ENCODE measurements around the gene STARD9.
A peak's percentile ranks its signal among the peaks of the same experiment; 100 is the strongest.

The STARD9 gene

GRCh38 chr15:42693496-42693895 is 118.1 kb downstream of the STARD9 start:
- no peak for DNase-seq (ENCODE audit: low read depth in 2 of 3, low spot score in 1 of 3)

GRCh38 chr15:42693942-42694341 is 118.5 kb downstream of the STARD9 start:
- no peak for DNase-seq (ENCODE audit: low read depth in 2 of 3, low spot score in 1 of 3)

GRCh38 chr15:42694398-42694797 is 119.0 kb downstream of the STARD9 start:
- DNase-seq (ENCODE audit: low read depth in 2 of 3, low spot score in 1 of 3), result no peak

DNA sequence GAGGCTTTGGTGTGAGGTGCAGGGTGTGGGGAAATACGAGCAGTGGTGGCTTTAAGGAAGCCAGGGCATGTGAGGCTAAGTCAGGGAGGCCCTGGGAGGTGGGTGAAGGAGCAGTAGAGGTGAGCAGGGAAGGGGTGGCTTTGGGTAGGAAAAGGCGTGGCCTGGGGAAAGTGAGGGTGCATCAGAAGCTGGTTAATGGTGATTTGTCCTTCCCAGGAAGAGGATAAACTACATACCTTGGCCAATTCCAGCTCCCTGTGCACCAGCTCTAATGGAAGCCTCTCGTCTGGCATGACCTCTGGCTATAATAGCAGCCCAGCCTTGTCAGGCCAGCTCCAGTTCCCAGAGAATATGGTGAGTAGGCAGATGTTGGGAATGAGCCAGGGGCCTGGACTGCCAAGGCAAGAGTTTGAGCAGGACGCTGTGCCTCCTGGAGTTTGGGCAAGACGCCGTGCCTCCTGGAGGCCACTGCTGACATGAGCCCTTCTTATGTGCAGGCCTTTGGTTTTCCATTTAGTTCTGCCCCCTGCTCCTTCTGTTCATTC is 120.2 kb downstream of the STARD9 start:
- no peak for DNase-seq (ENCODE audit: low read depth in 2 of 3, low spot score in 1 of 3)

- no peak for DNase-seq (ENCODE audit: low read depth in 2 of 3, low spot score in 1 of 3)
Measured at GRCh38 chr15:42696626-42697025, 121.2 kb downstream of the STARD9 start.

- peak; percentile 28 to 50 (median 39) for DNase-seq (ENCODE audit: low read depth in 2 of 3, low spot score in 1 of 3)
Measured at GRCh38 chr15:42704492-42704926, 129.1 kb downstream of the STARD9 start.

- DNase-seq (ENCODE audit: low read depth in 2 of 3, low spot score in 1 of 3), result no peak
Measured at GRCh38 chr15:42705336-42705735, 129.9 kb downstream of the STARD9 start.

DNA sequence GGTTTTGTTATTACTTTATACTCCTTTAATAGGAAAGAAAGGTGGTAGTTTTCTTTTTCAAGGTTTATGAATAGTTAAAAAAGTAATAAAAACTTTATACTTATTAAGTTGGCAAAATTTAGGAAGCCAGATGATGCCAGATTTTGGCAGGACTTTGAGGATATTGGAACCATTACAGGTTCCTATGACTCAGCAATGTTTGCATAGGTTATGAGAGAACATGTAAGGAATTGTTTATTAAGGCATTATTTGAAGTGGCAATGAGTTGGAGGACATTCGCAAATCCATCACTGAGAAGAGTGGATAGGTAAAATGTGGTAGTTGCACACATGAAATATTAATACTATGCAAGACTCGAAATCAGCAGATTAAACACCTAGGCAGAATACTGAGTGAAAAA is 131.7 kb downstream of the STARD9 start:
- DNase-seq (ENCODE audit: low read depth in 2 of 3, low spot score in 1 of 3), result no peak

DNA sequence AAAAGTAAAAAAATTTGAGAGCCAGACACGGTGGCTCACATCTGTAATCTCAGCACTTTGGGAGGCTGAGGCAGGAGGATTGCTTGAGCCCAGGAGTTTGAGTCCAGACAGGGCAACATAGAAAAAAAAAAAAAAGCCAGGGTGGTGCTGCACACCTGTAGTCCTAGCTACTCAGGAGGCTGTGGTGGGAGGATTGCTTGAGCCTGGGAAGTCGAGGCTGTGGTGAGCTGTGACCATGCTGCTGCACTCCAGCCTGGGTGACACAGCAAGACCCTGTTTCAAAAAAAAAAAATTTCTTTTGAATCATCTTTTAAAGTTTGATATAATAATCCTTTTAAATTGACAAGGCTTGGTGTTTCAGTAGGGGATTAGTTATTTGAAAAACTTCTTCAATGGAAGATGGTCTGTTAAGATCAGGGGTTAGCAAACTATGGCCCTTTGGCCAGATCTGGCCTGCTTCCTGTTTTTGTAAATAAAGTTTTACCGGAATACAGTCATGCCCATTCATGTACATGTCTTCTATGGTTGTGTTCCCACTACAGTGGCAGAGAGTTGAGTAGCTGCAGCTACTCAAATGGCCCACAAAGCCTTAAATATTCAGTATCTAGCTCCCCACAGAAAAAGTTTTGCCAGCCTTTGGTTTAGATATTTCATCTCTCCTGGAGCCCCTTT is 132.6 kb downstream of the STARD9 start:
- no peak for DNase-seq (ENCODE audit: low read depth in 2 of 3, low spot score in 1 of 3)

DNA sequence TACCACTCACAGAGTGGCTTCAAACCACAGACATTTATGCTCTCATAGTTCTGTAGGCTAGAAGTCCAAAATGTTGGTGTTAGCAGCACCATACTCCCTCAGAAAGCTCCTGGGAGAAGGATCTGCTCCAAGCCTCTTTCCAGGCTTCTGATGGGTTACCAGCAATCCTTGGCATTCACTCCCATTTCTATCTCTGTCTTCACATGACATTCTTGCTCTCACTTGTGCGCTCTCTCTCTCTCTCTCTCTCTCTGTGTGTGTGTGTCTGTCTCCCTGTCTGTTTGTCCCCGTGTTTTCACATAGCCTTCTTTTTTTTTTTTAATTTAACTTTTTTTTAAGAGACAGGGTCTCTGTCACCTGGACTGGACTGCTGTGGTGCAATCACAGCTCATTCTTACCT is 135.3 kb downstream of the STARD9 start:
- DNase-seq (ENCODE audit: low read depth in 2 of 3, low spot score in 1 of 3), result no peak

- DNase-seq (ENCODE audit: low read depth in 2 of 3, low spot score in 1 of 3), result no peak
Measured at GRCh38 chr15:42711746-42712145, 136.3 kb downstream of the STARD9 start.

GRCh38 chr15:42712584-42712983 is 137.2 kb downstream of the STARD9 start:
- no peak for DNase-seq (ENCODE audit: low read depth in 2 of 3, low spot score in 1 of 3)

- DNase-seq (ENCODE audit: low read depth in 2 of 3, low spot score in 1 of 3), result no peak
Measured at GRCh38 chr15:42716125-42716524, 140.7 kb downstream of the STARD9 start.

- no peak for DNase-seq (ENCODE audit: low read depth in 2 of 3, low spot score in 1 of 3)
Measured at GRCh38 chr15:42716626-42717025, 141.2 kb downstream of the STARD9 start.

DNA sequence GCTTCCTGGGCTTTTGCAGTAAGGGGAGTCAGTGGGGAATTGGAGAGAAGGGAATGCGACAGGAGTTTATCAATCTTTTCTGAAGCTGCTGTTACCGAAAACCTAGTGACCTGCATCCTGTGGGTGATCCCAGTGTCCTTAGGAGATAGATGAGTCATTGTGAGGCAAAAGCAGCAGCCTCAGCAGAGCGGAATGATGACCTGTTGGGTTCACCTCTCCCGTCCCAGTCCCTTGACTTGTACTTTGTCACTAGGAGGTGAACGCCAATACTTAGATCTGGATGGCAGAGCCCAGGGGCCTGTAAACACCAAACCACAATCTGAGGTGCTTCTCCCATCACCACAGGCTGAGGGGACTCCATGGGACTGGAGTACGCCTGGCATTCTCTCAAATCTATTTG is 143.6 kb downstream of the STARD9 start:
- no peak for DNase-seq (ENCODE audit: low read depth in 2 of 3, low spot score in 1 of 3)

- DNase-seq (ENCODE audit: low read depth in 2 of 3, low spot score in 1 of 3), result no peak
Measured at GRCh38 chr15:42720071-42720470, 144.7 kb downstream of the STARD9 start.

- DNase-seq (ENCODE audit: low read depth in 2 of 3, low spot score in 1 of 3), result no peak
Measured at GRCh38 chr15:42721016-42721415, 145.6 kb downstream of the STARD9 start.

DNA sequence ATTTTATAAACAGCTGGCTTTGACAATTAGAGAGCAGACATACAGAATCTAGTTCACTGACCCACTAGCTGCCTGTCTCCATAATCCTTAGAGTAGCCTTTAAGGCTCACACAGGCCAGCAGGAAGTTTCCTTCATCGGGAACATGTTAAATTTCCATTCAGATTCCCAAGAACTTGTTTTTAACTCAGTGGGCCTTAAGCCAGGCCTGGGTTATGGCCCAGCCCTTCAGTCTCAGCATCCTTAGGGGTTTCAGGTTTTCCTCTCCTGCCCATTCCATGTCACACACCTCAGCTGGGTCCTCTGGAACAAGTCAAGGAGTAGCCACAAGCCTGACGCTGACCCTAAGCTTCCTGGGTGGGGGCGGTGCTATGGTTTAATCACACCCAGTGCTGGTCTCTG is 146.5 kb downstream of the STARD9 start:
- DNase-seq (ENCODE audit: low read depth in 2 of 3, low spot score in 1 of 3), result no peak

DNA sequence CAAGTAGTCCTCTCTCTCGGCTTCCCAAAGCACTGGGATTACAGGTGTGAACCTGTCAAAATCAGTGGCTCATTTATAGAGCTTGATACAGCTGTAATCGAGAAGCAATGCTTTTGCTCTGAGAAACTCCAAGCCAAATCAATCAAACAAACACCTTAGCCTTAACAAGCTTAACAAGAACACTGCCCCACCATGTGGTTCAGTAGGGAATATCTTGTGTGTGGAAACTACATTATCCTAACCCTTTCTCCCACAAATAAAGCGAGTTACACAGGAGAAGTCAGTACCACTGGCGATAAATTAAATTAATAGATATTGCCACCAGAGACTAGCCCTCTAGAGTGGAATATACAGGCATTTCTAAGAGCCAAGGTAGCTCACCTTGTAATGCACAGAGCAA is 147.7 kb downstream of the STARD9 start:
- DNase-seq (ENCODE audit: low read depth in 2 of 3, low spot score in 1 of 3), result no peak

DNA sequence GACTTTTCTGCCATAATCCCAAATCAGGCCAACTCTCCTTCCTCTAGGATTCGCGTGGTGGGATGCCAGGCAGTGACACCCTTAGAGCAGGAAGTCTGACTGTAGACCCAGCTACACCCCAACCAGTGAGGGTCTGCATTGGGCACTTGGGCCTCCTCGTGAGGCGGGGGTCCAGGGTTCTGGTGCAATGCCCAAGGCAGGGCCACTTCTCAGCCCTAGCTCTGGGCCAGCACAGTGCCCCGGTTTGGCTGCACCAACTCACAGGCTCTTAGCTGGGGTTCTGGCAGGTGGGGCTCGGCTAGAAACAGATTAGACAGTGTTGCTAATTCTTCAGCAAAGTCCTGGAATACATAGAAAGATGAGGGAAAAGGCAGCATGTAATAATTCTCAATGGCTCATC is 148.9 kb downstream of the STARD9 start:
- DNase-seq (ENCODE audit: low read depth in 2 of 3, low spot score in 1 of 3), result no peak

DNA sequence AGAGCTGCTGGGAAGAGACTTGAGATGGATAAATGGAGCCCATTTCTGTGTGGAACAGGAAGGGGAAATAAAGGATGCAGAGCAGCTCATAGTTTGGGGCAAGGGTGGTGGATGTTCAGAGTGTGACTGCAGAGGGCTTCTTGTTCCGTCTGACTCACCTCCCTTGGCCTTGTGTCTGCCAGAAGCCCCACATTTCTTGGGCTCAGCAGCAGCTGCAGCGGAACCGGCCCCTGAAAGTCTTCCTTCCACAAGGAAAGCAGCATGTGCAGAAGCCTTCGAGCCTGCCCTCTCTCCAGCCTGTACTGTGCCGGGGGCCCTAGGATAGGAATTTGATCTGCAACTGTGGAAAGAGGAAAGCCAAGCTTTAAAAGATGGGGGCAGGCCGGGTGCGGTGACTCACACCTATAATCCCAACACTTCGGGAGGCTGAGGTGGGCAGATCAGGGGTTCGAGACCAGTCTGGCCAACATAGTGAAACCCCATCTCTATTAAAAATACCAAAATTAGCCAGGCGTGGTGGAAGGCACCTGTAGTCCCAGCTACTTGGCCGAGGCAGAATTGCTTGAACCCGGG is 150.0 kb downstream of the STARD9 start:
- no peak for DNase-seq (ENCODE audit: low read depth in 2 of 3, low spot score in 1 of 3)

GRCh38 chr15:42726114-42726513 is 150.7 kb downstream of the STARD9 start:
- no peak for DNase-seq (ENCODE audit: low read depth in 2 of 3, low spot score in 1 of 3)

All from stimulated activated CD4-positive, alpha-beta T cell treated with anti-CD3 and anti-CD28 coated beads, Interleukin-12 subunit alpha, Interleukin-12 subunit beta, amount 100 ng/mL, for 48 hours (primary cell).